M059J (cell line): Measurements from ENCODE around the gene HK1. TPM values are rescaled to one million over a fixed set of nuclear protein-coding genes. Genes with fewer than 3 reads are reported as not detected.
A peak's percentile ranks its signal among the peaks of the same experiment; 100 is the strongest.
"Not testable (repeated sequence)": the region's sequence is repeated elsewhere in the genome, so short reads cannot be mapped to it uniquely, and the experiment has no call there.

ENCODE experiments used
- DNase-seq: peaks from one replicate; pipeline ENCODE4 v3.0.0-alpha.2; 2012; ENCODE audit warnings: low read depth
- total RNA-seq: library from RNA; depleted of rRNA; stranded (reverse); fragments of >200 nt; shearing (Covaris generic); gene quantifications from 2 replicates; pipeline ENCODE4 v1.2.3, GENCODE V29; 2014

Gene HK1
- total RNA-seq, 1 experiment from 2014 or later = 70.9 TPM

DNA sequence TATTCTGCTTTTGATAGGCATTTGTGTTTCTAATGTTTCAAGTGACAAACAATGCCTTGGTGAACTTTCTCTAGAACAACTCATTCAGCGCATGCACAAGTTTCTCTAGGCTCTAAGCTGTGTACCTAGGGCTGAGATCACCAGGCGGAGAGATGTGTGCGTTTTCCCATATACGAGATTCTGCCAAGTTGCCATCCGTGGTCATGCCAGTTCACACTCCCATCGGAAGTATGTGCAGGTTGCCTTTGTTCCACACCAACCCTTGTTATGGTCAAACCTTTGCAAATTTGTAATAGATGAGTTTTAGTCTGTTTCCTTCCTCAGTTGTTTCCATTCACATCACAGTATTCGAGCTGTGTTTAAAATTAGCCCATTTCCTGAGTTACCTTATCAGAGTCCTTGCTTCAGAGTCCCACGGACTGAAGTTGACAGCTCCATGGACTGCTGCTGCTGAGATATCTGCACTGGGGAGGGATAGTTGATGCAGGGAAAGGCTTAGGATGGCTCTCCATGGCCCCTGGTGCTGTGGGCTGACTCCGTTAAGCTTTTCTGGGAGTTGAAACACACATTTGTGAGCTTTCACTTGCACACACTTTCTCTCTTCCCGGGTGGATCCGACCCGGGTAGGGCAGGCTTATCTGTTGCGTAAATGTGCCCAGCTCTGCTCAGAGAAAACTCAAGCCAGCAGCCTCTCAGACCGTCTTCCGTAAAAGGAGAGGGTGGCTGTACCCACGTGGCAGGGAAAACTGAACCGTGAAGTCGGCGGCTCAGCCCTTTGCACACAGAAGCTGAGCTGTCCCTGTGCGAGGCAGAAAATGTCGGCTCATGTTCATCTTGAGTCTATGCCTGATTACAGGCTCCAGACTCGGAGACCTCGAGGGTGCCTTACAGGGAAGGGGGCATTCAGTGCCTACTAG, 49.4 kb downstream of the HK1 start:
- no peak for DNase-seq

DNA sequence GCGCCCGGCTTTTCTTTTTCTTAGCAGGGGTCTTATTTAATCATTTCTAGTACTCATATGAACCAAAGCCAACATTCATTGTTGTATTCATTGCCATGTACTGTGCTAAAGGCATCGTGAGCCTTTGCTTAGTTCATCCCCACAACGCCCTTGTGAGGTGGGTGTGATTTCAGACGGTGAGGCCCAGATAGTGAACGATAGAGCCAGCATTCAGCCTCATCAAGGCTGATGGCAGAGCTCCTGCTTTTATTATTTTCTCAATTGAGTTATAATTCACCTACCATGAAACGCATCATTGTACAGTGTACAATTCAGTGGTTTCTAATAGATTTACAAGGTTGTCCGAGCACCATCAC, 50.1 kb downstream of the HK1 start:
- no peak for DNase-seq

DNA sequence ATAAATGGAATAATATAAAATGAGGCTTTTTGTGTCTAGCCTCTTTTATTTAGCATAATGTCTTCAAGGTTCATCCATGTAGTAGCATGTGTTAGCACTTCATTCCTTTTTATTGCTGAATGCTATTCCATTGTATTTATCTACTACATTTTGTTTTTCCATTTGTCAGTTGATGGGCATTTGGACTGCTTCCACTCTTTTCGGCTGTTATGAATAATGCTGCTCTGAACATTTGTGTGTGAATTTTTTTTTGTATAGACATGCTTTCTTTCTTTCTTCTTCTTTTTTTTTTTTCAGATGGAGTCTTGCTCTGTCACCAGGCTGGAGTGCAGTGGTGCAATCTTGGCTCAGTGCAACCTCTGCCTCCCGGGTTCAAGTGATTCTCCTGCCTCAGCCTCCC, 50.6 kb downstream of the HK1 start:
- not testable (repeated sequence) for DNase-seq

DNA sequence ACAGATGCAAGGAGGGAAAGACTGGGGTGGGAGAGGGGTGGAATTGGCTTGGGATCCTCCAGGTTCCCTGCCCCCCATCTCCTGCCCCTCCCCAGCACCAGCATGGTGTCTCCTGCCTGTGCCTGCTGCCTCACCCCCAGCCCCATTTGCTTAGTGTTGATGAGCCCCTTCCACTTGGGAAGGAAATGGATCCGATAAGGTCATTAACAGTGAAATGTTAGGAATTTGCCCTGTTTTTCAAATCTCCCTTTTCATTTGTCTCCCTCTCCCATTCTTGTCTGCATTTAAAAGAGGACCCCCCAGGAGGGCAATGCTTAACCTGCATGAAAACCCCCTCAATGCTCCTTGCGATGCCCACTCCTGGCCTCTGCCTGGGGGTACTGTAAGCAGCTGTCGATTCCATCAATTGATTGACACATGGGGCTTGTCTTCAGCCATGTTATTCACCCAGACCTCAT, 51.5 kb downstream of the HK1 start:
- DNase-seq = no peak

DNA sequence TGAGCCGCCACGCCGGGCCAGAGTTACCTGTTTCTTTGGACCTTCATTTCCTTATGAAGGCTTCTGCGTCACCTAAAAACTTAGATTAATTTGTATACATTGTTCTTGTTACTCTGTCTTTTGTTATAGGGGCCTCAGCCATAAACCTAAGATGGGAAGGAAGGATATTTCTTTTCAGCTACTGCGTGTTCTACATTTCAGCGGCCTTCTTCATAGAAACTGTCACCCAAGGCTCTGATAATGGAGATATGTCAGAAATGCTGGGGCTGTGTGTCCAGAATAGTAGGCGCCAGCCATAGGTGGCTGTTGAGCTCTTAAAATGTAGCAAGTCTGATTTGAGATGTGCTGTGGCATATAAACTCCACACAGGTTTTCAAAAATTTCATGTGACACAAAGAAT, 52.9 kb downstream of the HK1 start:
- no peak for DNase-seq

DNA sequence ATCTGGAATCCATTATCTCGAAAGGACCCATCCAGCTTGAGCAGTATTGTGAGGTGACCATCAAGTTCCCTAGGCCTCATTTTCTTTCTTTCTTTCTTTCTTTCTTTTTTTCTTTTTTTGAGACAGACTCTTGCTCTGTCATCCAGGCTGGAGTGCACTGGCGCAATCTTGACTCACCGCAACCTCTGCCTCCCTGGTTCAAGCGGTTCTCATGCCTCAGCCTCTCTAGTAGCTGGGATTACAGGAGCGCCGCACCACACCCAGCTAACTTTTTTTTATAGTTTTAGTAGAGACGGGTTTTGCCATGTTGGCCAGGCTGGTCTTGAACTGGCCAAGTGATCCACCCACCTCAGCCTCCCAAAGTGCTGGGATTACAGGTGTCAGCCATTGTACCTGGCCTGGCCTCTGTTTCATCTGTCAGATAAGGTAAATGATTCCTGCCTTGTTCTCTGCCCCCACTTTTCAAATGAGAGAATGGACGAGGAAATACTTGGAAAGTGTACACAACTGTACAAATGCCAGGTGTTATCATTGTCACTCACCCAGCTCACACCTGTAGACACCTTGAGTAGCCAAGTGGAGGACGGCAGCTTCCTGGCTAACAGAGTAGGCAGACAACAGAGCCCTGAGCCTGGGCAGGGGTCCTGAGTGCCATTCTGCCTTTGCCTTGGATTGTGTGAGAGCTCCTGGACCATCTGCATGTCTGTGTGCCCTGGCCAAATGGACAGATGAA, 54.1 kb downstream of the HK1 start:
- no peak for DNase-seq

DNA sequence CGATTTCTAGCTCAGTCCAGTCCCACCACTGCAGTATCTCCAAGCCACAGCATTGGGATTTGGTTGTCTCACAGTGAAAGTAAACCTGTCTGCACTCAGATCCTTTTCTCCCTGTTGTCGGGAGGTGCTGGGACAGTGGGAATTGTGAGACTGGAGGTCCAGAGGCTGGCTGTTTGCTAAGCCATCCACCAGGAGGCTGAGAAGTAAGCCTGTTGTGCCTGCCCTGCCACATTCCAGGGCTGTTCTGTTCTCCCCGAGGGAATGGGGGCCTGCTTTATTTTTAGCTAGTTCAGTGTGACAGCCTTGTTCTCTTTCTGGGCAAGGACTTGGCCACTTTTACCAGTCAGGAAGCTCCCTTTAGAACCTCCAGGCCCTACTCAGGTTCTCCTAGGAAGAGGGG, 54.9 kb downstream of the HK1 start:
- DNase-seq = no peak

DNA sequence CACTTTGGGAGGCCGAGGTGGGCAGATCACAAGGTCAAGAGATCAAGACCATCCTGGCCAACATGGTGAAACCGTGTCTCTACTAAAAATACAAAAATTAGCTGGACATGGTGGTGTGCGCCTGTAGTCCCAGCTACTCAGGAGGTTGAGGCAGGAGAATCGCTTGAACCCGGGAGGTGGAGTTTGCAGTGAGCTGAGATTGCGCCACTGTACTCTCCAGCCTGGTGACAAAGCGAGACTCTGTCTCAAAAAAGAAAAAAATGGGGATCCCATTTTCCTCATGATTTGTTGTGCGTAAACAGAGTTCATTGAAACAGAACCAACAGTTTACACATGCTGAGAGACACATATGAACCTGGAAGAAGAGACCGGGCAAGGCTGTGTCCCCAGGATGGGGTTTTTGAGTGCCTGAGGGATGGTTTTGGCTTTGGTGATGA, 55.6 kb downstream of the HK1 start:
- not testable (repeated sequence) for DNase-seq

DNA sequence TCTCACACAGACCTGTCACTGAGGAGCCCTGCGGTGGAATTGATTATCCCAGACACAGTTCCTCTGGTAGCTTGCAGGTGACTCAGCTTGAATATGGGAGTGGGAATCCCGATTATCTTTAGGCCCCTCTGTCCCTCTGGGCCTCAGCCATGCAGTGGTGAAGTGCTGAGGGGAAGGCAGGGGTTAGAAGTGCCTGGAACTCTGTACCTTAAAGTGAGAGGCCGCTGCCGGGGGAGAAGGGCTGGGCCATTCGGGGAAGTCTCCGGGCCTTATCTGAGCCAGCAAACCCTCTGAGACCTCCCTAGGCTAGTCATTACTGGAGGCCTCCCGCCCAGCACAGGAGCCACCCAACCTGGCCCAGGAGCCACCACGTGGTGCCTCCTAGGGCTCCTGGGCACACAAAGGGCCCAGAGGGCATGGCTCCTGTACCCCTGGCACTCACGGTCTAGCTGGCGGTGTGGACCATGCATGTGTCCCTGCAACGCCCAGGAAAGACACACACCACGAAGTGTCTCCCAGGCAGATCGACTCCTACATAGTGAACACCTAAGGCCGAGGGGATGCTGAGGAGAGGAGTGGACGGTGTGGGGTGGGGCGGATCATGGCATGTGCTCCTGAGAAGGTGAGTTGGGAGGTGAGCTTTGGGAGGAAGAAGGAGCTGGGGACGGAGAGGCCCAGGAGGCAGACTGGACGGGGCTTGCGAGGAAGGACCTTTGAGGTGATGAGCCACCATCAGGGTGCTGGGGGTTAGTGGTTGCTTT, 56.2 kb downstream of the HK1 start:
- no peak for DNase-seq

DNA sequence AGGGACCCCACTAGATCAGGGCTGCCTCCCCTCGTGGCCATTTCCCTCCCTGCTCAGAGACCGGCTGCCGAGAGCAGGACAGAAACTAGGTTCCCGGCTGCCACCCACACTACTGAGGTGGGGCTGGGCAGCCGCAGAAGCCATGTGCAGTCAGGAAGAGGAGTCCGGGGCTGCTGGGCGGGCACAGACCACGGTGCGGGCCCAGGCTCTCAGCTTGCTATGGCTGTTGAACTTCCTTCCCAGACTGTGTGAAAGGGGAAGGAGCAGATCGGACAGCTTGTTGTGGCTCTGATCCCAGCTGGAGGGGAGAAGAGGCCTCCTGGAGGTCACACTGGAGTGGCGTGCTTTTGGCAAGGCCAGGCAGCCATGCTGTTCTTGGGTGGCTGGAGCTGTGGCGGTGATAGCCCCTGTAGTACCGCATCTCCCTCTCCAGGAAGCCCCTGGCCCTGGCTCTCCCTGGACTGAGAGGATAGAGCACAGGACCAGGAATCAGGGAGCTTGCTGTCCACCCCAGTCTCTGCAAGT, 56.8 kb downstream of the HK1 start:
- DNase-seq = no peak

DNA sequence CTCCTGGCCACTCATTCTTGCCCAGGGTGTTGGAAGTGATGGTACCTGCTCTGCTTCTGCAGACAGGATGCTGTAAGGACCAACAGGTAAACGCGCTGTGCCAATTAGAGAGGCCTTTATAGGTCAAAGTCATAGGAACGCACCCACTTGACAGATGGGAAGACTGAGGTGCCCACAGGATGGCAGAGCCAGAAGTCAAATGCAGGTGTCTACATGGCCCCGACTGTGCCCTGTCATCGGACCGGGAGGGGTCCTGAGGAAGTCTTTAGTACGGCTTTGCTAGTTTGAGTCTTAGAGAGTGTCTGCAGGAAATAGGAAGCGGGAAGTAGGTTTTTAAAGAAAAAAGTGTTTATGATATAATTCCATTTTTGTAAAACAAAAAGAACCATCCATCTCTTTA, 57.3 kb downstream of the HK1 start:
- DNase-seq = no peak

DNA sequence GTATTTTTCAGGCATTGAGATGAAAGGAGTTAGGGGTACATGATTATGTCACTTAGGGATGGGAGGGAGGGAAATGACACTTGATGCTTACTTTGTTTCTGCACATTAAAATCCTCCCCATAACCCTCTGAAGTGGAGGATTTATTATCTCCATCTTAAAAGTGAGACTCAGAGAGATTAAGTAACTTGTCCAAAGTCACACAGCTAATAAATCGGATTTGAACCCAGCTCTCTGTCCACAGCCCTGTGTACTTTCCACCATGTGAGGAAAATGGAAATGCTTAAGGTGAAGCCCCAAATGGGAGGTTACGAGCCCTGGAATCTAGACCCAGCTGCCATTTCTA, 58.6 kb downstream of the HK1 start:
- DNase-seq = no peak

DNA sequence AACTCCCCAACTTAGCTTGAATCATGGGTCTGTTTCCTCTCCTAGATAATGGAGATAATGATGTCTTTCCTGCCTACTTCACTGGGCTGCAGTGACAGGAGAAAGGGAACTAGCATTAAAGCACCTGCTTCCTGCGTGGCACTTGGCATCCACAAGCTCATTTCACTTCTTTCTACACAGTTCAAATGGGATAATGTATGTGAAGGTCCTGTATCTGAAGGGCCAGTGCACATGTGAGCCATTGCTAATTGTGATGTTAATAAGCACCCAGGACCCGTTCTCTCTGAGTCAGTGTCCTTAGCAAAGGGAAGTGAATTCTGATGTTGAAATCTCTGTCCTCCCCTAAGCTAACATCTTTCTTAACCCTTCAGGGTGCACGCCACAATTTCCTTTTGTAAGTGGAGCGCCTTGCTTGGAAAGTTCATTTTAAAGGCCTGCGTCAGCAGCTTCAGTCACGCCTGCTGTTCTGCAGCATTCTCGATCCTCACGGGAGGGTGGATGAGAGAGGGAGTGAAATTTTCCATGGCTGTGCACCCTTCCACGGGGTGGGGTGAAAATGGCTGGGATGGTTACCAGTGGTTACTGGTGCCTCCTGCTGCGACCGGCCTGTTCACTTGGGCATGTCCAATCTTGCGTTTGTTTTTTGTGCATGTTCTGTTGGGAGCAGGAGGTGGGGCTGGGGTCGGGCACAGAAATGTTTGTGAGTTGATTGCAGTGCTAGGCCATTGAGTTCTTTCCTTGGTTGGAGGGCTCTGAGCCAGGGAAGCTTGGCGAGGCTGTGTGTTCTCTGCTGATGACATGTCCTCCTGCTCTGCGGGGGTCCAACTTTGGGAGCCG, 59.2 kb downstream of the HK1 start:
- DNase-seq = peak; percentile 70

DNA sequence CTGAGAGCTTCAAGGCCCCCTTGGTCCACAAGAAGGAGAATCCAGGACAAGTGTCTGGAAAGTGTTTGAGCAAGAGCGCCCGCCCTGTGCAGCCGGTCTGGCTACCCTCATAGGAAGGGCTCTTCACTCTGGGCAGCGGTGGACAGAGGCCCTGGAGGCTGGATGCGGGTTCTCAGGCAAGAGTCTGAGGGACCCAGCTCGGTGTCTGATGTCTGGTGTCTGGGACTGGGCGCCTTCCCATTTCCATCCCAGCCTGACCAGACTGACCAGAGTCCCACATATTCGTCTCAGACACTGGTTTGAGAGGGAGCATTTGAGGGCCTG, 59.8 kb downstream of the HK1 start:
- DNase-seq = no peak

DNA sequence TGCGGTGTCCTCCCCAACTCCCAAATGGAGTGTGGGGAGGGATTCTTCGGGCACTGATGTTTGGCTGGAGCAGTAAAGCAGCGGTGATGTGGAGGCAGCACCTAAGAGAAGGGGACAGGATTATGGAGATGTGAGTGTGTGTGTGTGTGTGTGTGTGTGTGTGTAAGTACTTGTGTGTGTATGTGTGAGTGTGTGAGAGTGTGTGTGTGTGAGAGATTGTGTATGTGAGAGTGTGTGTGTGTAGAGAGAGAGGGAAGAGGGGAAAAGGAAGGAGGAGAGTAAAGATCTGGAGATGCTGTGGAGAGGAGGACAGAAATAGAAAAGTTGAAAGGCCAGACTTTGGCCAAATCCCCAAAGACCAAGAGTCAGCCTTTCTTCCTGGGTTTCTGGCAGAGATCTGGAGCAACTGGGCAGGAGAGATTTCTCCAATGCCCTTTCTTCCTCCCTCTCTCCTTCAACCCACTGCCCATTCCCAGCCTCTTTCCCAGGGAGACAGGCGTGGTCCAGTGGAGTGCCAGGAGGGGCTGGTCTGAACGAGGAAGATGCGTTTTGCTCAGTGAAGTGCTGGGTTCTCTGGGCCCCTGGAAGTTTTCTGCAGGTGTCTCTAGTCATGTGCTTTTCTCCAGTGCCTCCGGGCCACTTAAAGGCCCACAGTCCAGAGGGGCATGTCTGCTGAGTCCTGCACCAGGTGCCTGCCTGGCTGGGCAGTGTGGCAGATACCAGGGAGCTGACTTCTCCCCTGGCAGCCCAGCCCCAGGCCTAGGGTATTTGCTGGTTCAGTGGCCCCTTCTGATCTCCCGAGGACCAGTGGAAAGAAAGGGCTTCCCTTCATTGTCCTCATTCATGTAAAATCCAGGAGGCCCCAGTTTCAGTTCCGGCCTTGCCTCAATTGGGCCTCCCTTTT, 60.5 kb downstream of the HK1 start:
- DNase-seq = no peak

DNA sequence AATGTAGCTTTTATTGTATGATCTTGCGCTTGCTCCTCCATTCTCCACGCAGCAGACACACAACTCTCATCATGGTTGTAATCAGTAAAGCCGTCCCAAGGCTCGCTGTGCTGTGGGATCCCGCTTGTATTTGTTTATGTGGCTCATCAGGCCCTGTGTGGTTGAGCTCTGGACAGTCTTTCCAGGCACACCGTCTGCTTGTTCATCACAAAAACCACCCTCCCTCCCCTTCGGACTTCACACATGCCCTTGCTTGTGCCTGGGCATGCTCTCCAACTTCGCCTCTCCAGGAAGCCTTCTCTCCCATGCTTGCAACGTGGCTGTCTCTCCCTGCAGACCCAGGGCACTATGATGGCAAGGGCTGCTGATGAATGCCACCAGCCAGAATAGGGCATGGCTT, 62.4 kb downstream of the HK1 start:
- DNase-seq = no peak

DNA sequence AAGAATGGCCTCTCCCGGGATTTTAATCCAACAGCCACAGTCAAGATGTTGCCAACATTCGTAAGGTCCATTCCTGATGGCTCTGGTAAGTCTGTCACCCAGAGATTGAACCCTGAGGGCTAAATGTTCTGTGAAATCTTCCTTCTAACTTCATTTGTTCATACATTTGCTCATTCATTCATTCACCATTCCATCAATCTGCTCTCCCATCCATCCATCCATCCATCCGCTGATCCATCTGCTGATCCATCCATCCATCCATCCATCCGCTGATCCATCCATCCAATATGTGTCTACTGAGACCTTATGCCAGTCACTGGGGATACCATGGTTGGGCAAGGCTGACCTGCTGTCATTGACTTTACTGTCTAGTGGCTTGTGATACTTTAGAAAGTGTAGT, 65.6 kb downstream of the HK1 start:
- DNase-seq = no peak

DNA sequence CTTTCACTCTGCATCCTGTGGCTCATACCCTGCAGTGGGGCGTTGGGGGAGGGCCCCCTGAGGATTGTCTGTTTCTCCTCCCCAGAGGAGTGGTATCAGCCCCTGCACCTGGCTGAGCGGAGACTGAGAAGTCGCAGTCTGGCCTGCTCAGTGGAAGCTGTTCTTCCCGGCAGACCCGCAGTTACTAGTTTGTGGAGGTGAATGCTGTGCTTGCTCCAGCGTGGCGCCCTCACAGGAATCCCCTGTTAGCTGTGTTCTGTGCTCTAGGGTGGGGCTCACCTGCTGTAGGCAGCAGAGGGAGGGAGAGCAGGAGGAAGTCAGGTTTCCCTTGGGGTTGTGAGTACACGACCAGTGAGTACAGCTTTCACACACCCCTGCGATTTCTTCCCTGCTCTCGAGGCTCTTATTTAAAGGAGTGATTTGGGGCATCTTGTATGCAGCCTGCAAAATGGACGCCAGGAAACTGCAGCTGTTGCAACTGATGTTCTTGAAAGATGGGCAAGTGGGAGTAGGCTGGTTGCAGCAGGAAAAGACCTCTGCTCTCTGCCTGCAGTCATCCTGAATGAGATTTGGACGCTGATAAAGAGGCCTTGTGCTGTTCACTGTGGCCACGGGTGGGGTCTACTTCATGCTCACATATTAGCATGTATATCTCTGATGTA, 66.4 kb downstream of the HK1 start:
- no peak for DNase-seq

DNA sequence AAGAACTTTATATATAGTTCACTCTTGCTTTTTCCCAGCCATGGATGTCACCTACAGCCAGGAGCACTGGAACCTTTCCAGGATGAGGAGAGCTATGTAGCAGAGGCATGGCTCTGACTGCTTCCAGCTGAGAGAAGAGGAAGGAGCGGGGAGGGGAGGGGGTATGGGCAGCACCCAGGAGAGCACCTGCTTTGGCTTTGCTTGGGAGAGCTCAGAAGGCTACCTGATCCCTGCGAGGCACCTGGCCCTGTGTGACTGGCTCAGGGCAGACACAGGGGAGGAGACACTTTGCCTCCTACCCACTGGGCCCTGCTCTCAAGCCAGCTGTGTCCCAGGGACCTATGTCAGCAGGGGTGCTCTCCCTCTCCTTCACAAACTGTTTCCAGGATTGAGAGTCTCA, 67.1 kb downstream of the HK1 start:
- no peak for DNase-seq
